ENCODE measurements around the gene LYPLAL1.
"Not testable (repeated sequence)": the region's sequence is repeated elsewhere in the genome, so short reads cannot be mapped to it uniquely, and the experiment has no call there.

LYPLAL1 gene

DNA sequence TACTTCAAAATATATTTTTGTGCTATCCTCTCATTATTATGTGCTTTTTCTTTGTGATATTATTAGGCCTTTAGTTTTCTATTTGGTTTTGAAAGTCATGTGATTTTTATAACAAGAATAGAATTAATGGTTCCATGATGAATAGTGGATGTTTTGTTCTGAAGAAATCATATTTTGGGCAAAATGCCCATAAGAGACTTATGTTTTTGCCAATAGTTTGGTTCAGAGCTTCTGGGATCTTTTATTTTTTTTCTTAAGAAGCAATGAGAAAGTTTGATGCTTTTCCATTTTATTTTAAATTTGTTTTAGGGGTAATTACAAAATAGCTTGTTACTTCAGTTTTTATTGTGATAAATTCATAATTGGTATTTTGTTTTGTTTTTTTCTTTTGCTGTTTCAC is 49.8 kb downstream of the LYPLAL1 start:
- DNase-seq, result no peak

DNA sequence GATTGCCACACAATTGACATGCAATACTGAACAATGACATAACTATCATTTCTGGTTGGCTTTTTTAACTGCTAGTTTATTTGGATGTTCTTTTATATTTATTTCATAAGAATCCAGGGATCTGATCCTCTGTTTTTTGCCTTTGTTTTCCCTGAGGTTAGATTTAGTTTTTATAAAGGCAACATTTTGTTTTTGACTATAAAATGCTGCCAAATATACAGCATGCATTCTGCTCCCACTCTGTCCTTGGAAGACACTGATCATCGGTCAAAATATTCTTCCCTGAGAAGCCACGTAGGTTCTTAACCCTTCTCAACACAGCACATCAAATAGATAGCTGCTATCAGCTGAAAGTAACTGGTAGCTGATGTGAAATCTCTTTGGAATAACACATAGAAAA is 52.5 kb downstream of the LYPLAL1 start:
- DNase-seq, result no peak

DNA sequence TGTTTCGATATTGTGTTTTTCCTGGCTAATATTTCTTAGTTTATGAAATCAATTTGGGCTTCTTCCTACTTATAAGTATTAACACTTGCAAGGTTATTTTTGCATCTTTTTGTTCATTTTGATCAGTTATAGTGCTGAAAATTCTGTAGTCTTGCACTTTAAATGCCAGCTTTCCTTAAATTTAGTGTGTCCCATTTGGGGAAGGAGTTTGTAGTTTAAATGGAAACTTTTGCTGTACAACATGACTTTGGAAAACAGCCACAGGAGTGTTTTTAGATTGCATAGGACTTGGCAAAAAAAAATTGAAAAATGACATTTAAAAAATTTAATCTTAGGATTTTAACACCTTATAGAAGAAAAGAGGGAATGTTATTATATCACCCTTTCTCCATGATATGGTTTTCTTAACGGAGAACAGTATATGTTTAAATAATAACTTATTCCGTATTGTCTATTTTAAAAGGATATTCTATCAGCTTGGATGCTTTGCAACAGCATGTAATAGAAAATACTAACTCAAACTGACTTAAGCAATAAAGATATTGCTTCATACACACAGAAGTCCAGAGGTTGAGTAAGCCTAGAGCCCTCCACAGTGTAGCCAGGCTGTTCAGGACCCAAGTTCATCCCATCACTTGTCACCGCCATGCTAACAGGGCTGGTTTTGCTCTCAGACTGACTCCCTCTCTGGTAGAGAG is 53.8 kb downstream of the LYPLAL1 start:
- DNase-seq, result no peak

DNA sequence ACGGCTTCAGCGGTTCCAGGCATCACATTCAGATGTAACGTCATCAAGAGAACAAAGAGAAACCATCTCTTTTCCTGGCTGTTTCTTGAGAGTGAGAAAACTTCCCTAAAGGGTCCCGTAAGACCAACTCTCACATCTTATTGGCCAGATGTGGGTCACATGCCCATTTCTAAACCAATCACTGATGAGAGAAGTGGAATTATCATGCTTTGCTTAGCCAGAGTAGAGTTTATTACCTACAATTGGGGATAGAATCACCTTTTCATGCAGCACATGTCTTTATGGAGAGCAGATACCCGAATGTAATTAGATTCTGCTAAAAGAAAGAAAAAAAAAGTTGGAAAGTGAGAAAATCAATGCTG is 54.4 kb downstream of the LYPLAL1 start:
- DNase-seq, result no peak

DNA sequence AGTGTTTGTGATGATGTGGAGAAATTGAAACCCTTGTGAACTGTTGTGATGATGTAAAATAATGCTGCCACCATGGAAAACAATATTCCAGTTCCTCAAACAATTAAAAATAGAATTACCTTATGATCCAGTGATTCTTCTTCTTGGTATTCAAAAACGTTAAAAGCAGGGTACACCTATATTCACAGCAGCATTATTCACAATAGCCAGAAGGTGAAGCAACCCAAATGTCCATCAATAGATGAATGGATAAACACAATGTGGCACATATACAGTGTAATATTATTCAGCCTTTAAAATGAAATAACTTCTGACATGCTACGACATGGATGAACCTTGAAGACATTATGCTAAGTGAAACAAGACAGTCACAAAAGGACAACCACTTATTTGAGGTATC is 59.2 kb downstream of the LYPLAL1 start:
- DNase-seq, result no peak

DNA sequence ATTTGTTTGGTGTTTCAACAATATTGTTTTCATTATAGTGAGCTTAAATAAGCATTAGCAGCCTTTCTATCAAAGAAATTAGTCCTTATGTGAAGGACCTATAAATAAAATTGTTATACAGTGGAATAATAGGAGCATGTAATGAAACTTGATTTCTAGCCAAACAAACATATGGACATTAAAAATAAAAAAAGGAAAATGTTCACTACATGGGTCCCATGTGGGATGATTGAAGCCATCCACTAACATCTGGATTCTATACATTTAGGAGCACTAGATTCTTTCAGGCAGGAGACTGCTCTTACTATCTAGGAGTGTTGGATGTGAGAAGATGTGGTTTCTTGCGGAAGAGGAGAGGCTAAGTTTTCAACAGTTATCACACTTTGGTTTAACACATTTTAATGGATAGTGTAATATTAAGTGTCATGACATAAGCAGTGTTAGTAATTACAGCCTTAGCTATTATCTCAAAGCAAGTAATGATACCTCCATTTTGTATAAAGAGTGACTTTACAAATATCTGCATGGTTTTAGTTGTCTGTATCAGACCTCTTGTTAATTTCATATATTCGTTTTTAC is 62.3 kb downstream of the LYPLAL1 start:
- DNase-seq, result no peak

DNA sequence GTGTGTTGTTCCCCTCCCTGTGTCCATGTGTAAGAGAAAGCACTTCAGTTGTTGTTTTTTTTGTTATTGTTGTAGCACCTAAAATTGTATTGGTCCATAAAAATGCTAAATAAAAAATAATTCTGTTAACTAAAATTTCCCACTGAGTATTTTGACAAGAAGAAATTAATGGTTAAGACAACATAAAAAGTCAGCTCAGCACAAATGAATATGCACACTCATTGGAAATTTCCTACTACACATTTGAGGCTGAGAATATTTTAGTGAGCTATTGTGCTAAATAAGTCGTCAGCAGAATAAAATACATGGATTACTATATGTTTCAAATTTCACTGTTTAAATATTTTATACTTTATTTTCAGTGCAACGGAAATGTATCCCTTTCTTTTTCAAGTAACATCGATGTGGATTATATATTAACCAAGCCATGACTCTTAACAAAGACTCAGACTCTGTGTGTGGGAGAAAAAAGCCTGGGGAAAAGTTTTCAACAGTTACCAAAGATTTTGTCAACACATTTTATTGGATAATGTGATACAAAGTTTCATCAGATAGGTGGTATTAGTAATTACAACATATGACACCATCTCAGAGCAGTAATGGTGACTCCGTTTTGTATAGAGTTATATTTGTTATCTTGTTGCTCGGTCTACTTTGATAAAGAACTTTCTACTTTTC is 63.4 kb downstream of the LYPLAL1 start:
- no peak for DNase-seq

DNA sequence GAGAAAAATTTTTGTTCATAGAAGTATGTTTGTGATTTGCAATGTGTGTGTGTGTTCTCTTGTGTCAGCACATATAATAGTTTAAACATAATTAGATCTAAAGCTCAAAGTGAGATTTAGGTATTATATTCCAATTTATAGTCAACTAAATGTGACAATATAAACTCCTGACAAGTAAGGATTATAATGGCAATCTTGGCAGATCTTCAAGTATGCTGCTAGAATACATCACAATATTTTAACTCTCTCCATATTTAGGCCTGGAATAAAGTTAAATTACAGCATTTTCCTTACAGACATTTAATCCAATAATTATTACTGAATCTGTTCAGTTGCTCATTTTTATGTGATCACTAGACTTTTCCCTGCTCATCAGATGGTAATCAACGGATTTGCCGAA is 65.8 kb downstream of the LYPLAL1 start:
- no peak for DNase-seq

DNA sequence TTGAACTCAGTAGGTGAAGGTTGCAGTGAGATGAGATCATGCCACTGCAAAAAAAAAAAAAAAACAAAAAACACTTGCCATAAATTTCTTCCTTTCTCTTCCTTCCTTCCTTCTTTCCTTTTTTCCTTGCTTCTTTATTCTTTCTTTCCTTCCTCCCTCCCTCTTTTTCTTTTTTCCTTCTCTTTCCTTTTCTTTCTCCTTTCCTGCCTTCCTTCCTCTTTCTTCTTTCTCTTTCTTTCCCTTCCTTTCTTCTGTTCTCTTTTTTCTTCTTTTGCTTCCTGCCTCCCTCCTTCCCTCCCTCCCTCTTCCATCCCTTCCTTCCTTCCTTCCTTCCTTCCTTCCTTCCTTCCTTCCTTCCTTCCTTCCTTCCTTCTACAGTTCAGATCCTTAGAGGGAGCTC is 71.2 kb downstream of the LYPLAL1 start:
- no peak for DNase-seq

DNA sequence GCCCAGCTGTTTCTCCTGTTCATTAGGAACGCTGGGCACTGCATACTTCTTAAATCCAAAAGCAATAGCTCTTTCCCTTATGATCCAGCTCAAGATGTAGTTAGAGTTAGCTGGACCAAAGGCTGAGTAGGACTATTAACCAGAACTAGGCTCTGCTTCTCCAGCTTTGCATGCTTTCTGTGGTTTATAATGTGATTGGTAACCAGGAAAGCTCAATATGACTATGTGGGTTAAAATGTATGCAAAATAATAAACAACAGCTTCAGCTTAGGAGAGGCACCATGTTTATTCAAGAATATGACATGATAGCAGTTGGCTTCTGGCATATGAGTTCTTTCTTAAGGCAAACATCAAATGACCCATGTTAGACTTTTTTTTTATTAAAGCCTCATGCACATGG is 73.8 kb downstream of the LYPLAL1 start:
- no peak for DNase-seq

DNA sequence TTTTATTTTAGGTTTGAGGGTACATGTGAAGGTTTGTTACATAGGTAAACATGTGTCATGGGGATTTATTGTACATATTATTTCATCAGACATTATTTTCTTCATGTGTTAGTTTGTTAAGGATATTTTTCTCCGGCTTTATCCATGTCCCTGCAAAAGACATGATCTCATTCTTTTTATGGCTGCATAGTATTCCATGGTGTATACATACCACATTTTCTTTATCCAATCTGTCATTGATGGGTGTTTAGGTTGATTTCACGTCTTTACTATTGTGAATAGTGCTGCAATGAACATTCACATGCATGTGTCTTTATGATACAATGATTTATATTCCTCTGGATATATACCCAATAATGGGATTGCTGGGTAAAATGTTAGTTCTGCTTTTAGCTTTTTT is 76.8 kb downstream of the LYPLAL1 start:
- DNase-seq, result not testable (repeated sequence)

DNA sequence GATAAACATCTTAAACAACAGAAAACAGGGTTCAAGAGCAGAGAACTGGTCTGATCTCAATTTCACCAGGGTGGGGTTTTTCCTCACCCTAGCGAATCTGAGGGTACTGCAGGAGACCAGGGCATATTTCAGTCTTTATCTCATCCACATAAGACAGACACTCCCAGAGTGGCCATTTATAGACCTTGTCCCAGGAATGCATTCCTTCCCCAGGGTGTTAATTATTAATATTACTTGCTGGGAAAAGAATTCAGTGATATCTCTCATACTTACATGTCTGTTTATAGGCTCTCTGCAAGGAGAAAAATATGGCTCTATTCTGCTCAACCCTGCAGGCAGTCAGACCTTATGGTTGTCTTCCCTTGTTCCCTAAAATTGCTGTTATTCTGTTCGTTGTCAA is 84.1 kb downstream of the LYPLAL1 start:
- no peak for DNase-seq

DNA sequence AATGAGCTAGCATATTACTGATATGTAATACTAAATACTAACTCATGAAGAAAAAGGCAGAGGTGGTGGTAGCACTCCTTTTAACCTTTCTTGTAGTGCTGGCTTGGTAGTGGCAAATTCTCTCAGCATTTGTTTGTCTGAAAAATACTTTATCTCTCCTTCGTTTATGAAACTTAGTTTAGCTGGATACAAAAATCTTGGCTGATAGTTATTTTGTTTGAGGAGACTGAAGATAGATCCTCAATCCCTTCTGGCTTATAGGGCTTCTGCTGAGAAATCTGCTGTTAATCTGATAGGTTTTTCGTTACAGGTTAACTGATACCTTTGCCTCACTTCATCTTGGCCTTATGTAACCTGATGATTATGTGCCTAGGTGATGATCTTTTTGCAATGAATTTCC is 87.8 kb downstream of the LYPLAL1 start:
- DNase-seq, result no peak

Data from DMS153 (cell line).